Astrocyte of the spinal cord (primary cell): Measurements from ENCODE around the gene NHEJ1.

Experiments
- DNase-seq: peaks from one replicate; pipeline ENCODE4 v3.0.0; 2011; ENCODE audit warnings: low read depth, low spot score
- H3K4me3 ChIP-seq: 2 replicates; pipeline ENCODE4 v1.5.1; 2011; ENCODE audit warnings: low read depth, mild to moderate bottlenecking, low read length, moderate library complexity
- CTCF ChIP-seq: IDR thresholded peaks from 2 replicates; pipeline ENCODE4 v1.5.1; 2012; ENCODE audit warnings: low read depth, mild to moderate bottlenecking, low read length, inconsistent platforms
- in situ Hi-C: cut with HindIII; loops from 2 replicates; pipeline ENCODE4 v1.10.0; 2017; ENCODE audit warnings: low sequenced_read_pairs

Gene NHEJ1

GRCh38 chr2:219131327-219131726, 29.3 kb downstream of the NHEJ1 start:
- DNase-seq: no peak
- in situ Hi-C loops: no loop called here
- no peak overlapping the region for H3K4me3 ChIP-seq
- TF ChIP-seq CTCF: no peak

- DNase-seq: no peak
- no peak overlapping the region for H3K4me3 ChIP-seq
- TF ChIP-seq CTCF: no peak
- in situ Hi-C loops: no loop called here
Observed at GRCh38 chr2:219129589-219129988, 31.0 kb downstream of the NHEJ1 start.

DNA sequence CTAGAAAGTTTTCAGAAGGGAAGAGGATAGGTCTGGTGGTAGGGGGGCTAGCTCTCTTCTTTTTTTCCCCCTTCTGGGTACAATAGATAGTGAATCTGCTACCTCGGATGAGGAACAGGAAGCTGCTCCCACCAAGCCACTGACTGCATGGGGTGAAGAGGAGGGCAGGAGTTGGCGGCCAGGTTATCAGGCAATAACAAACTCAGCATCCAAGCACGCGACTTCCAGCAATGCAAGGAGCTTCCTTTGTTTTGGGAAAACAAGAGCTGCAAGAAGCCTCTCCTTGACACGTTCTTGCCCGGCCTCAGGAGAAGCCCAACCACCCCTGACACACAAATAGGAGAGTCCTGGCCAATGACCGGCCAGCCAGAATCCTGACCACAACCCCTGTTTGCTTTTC, 32.2 kb downstream of the NHEJ1 start:
- in situ Hi-C loops: no loop called here
- no peak overlapping the region for H3K4me3 ChIP-seq
- DNase-seq: no peak
- TF ChIP-seq CTCF: no peak

DNA sequence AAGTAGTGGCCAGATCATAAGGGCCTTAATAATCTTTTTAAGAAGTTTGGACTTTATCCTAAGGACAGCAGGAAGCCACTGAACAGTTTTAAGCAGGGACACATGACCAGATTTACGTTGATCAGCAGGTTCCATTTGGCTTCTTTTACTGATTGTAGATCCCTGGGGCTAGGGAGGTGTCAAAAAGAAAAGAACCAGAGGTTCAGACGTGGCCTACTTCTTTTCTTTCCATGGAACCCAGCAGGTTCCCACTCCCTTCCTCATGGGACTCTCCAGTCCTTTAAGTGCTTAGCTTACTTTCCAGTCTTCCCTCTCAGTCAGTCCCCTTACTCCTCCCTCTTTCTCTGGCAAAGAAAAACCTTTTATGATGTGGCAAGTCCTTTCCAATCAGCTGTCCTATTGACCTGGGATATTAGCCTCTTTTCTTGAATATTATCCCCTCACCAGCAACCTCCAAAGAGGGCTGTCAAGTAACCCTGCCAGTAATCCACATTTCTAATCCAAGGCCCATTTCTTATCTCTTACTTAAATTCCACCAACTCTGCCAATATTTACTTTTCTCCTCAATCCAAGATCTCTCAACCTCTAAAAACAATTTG, 33.5 kb downstream of the NHEJ1 start:
- no peak for TF ChIP-seq CTCF
- in situ Hi-C loops: no loop called here
- no peak overlapping the region for H3K4me3 ChIP-seq
- DNase-seq: no peak

DNA sequence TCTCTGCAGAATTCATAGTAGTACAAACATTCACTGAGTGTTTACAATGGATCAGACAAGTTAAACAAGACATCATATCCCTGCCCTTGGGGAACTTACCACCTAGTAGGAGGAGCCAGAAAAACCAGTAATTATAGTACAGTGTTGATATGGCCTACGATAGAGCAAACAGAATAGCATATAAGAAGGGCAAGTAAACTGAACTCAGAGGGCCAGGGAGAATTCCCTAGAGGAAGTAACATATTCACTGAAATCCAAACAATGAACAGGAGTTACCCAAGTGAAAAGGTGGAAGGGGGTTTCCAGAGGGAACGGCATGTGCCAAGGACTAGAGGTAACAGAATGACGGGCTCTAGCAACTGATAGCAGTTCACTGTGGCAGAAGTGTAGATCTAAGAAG, 34.1 kb downstream of the NHEJ1 start:
- in situ Hi-C loops: no loop called here
- no peak overlapping the region for H3K4me3 ChIP-seq
- TF ChIP-seq CTCF: no peak
- no peak for DNase-seq

DNA sequence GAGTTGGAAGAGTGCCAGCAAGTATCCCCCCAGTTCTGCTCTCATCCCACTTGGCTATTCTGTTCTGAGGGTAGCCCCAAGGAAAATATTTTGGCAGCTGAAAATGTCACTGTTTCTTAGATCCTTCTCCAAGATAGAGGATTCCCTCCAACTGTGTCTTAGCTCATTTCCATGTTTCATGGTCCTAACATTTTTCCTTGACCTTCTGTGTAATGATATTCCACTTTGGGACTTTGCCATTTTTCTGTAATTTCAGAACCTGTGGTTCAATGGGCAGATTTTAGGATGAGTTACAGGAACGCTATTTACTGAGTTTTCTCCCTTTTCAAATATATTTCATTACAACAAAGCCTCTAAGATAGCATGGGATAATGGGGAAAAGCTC, 34.7 kb downstream of the NHEJ1 start:
- in situ Hi-C loops: no loop called here
- peak; percentile 45 for DNase-seq
- TF ChIP-seq CTCF: no peak
- H3K4me3 ChIP-seq: no peak overlapping the region
